Activated T-cell treated with anti-CD3 and anti-CD28 coated beads, Interleukin-2, amount 50 U/mL, for 48 hours (primary cell): ENCODE results near the gene CTRB1.
"Not testable (repeated sequence)": the region's sequence is repeated elsewhere in the genome, so short reads cannot be mapped to it uniquely, and the experiment has no call there.

Experiments
- DNase-seq, 2 experiments: peaks; one replicate each; pipeline ENCODE4 v3.0.0-alpha.2; 2020

Gene CTRB1

DNA sequence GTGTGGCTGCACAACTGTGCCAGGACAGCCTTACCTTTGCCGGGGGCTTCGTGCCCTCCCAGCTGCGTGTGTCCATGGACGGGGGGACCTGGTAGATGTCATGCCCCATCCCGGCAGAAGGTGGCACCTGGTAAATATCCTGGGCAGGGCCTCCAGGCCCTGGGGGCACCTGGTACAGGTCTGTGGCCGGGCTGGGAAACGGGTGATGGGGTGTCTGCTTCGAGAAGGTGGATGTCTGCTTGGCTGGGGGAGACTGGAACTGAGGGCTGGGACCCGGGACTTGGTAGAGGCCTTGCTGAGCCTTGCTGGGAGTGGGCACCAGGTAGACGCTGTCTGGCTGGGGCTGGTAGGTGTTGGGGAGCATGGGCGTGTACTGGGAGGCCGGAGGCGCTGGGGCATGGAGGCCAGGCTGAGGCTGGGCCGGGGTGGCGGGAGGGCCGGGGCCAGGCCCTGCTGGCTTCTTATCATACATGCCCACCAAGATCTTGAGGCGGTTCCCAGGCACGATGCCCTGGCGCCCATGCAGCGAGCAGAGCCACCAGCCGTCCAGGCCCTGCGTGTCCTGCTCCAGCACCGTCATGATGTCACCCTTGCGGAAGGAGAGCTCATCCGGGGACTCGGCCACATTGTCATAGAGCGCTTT is 23.8 kb downstream of the CTRB1 start:
- DNase-seq, result not testable (repeated sequence)

GRCh38 chr16:75243667-75244224 is 25.0 kb downstream of the CTRB1 start:
- no peak for DNase-seq

GRCh38 chr16:75244225-75244809 is 25.5 kb downstream of the CTRB1 start:
- DNase-seq, result no peak

DNA sequence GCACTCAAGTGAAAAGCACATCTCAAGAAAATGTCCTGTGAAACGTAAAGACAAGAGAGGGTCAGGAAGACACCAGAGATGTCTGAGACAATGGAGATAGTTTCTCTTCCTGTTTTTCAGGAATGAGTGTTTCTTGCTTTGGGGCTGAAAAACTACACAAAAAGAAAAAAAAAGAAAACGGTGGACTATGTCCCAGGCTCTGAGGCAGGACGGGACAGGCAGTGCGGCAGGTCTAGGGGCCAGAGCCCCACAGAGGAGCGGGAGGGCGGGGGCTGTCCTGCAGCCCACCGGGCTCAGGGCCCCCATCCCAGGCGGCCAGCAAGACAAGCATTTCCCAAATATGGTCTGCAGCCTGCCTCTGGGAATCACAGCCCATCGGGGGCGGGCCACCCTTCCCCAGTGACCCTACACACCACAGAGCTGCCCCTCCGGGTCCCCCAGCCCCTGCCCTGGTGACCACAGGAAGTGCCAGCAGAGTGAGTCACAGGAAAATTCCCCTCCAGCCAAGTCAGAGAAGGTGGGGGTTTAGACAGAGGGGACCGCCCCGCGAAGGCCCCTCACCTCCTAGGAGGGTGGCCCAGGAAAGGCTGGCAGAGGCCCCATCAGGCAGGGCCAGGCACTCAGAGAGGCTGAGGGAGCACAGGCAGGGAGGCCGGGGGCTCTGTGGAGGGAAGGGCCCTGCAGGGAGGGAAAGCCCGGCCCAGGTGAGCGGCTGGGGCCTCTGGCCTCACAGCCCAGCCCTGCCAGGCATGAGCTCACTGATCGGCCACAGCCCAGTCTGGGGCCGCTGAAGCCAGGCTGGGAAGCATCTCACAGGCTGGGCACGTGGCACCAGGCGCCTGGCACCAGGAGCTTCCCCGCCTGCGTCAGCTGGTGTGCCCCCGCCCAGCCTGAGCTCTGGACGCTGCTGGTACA is 26.3 kb downstream of the CTRB1 start:
- DNase-seq, result no peak

GRCh38 chr16:75246504-75247205 is 27.9 kb downstream of the CTRB1 start:
- no peak for DNase-seq

- DNase-seq, result no peak
Observed at GRCh38 chr16:75247249-75247648, 28.5 kb downstream of the CTRB1 start.

- no peak for DNase-seq
Observed at GRCh38 chr16:75248142-75248535, 29.4 kb downstream of the CTRB1 start.

- no peak for DNase-seq
Observed at GRCh38 chr16:75248536-75249380, 30.0 kb downstream of the CTRB1 start.

- no peak for DNase-seq
Observed at GRCh38 chr16:75249441-75249840, 30.7 kb downstream of the CTRB1 start.

DNA sequence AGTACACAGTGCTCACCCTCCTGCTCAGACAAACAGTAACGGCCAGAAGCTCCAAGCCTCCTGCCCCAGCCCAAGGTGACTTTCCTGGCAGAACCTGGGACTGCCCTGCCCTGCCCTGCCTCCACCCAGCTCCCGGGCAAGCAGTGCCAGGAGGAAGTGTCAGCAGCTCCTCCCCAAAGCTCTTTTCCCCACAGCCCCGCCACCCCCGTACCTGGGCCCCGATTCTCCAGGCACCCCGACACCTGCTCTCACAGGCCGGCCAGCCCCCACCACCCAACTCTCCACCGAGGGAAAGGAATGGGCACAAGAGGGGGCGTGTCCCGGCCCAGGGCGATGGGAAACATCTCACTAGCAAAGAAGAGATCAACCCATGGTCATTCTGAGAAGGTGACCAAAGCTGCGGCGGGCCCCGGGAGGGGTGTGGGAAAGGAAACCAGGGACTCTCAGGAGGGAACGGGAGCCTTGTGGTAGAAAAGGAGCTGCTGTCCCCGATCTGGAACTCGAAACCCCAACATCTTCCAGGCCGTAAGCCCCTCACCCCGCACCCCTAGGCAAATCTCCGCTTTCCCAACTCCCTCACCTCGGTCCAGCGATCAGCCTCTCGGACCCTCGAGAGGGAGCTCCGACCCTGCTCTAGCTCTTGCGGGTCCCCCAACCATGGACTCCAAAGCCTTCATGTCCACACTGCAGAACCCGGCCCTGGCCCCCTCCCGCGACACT is 31.5 kb downstream of the CTRB1 start:
- no peak for DNase-seq

DNA sequence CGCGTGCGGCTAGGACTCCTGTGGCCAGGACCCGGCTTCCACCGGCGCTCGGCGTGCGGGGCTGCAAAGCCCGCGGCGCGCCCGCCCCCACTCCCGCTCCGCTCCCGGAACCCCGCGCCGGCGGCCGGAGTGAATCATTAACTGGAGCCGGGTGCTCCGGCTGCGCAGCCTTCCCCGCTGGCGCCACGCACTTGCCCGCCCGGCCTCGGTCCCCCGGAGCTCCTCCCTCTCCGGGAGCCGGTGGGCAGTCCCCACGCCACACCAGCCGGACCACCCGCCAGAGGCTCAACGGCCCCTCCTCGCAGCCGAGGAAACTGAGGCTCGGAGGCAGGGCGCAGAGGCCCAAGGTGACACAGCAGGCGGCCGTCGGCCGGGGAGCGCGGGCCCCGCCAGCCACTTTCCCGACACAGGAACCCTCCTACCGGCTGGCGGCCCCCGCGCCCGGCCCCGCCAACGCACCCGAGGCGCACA is 32.1 kb downstream of the CTRB1 start:
- DNase-seq, result no peak

DNA sequence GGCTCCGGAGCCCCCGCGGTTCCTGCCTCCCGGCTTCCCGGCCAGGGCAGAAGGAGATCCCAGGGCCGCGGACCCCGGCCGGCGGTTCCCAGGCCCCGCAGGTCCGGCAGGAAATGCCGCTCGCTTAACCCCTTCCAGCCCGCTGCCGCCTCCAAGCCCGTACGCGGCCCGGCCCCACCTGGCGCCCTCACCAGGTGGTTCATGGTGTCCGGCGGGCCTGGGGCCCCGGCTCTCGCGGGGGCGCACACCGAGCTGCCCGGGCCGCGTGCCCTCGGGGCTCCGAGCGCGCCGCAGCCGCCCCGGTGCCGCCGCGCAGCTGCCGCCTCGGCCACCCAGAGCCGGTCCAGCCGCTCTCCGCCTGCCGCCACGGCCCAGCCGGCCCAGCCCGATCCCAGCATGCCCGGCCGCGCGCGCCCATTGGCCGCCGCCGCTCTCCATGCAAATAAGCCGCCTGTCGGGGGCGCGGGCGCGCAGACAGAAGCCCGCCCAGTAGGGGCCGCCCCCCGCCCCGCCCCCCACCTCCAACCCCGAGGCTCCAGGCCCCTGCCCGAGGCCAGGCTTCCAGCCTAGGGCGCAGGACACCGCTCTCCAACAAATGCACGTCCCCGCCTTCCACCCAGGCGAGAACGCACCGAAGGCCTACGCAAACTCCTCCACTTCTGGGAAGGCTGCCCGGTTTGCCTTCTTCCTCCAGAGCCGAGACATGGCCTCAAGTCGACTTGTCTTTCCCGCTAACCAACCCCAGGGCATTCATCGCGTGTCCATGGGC is 32.7 kb downstream of the CTRB1 start, which contains the start of gene BCAR1:
Gene BCAR1 (minus strand): TSS at position 345 of the 769 bp plus-strand sequence. CDS start 142 bp downstream, at position 203.
- peak; percentile 46 to 52 for DNase-seq

DNA sequence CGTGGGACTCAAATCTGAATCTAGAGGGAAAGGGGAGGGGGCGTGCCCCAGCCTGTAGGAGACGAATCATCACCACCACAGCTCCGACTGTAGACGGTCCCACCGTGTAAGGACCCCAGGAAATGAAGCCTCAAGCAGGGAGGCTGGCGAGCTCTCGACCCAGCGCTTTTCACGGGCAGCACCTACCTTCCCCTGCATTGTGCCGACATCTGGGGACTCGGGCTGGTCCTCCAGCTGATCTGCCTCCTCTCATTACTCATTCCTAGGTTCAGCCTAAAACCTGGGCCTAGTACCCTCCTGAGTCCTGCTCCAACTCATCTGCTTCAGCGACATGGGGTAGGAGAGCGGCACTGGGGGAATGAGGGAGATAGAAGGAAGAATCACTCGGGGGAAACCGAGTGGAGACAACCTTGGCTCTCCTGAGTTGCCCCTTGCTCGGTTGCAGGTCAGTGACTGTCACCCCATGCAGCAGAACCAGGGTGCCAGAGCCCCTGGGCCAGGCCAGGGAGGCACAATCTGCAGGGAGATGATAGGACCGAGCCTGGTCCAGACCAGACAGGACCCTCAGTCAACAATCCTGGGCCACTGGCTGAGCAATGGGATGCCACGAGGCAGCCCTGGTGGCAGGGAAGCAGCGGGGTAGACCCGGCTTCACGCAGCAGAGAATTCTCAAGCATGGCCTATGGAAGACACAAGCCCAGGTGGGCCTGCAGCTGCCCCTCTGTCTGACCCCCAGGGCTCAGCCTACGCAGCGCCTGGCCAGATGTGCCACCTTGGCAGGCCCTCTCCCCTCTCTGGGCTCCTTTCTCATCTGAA is 33.5 kb downstream of the CTRB1 start:
- DNase-seq, result no peak

GRCh38 chr16:75252946-75253911 is 34.4 kb downstream of the CTRB1 start:
- no peak for DNase-seq

GRCh38 chr16:75254359-75254837 is 35.6 kb downstream of the CTRB1 start:
- DNase-seq, result no peak

GRCh38 chr16:75256059-75256571 is 37.3 kb downstream of the CTRB1 start:
- DNase-seq, result no peak

DNA sequence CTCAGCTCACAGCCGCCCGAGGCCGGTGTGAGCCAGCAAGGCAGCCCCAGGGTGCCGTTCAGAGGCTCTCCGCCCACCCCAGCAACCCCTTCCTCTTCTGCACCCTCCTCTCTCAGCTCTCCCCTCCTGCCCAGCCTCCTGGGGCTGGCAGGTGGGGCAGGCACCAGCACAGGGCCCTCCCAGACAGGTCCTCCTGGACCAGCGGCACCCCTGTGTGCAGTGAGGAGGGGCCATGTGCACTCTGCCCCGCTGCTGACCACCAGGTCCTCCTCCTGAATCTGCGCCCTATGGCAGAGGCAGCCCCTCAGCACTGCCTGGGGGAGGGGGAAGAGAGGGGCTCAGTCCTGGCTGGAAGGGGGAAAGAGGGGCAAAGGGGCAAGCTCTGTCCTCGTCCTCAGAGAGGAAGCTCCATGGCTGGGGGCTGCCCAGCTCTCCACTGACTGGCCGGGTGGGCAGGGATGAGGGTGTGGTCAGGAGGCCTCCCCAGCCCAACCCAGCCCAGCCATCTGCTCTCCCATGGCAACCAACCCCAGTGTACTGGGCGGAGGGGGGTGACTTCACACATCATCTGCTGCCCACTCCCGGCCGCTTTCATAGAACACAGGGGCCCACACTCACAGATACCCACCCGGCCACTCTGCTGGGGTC is 38.0 kb downstream of the CTRB1 start:
- no peak for DNase-seq
